SK-N-SH (cell line): ENCODE data around the gene NEDD1.

Experiments used
- ELF1 ChIP-seq: IDR thresholded peaks from 2 replicates; pipeline ENCODE4 v1.4.0; 2012
- EP300 ChIP-seq, 2 experiments: IDR thresholded peaks; 2 replicates each; pipeline versions ENCODE4 v1.4.0 to v1.6.1; 2012; ENCODE audit warnings: borderline replicate concordance in 1 of 2, low read depth in 1 of 2, low read length in 1 of 2
- EZH2phosphoT487 ChIP-seq: fragments of 200-600 bp; sonication (generic); IDR thresholded peaks from 2 replicates; pipeline ENCODE4 v1.6.1; 2017; ENCODE audit warnings: low read depth, mixed run types, mild to moderate bottlenecking, antibody characterized with exemption, moderate library complexity, borderline replicate concordance
- FOXJ3 ChIP-seq: sonication (generic); formaldehyde crosslinking; IDR thresholded peaks from 2 replicates; pipeline ENCODE4 v1.5.1; 2020; ENCODE audit warnings: mild to moderate bottlenecking, missing genetic modification reagents
- MXI1 ChIP-seq: IDR thresholded peaks from 2 replicates; pipeline ENCODE4 v1.6.1; 2012; ENCODE audit warnings: mild to moderate bottlenecking, low read depth, low read length, improper control_type of control experiment
- POLR2AphosphoS5 ChIP-seq: IDR thresholded peaks from 2 replicates; pipeline ENCODE4 v1.6.1; 2012; ENCODE audit warnings: low read depth, low read length
- RCOR1 ChIP-seq: fragments of 150-350 bp; IDR thresholded peaks from 2 replicates; pipeline ENCODE4 v1.6.1; 2017; ENCODE audit warnings: antibody characterized with exemption, low read length
- RFX5 ChIP-seq: IDR thresholded peaks from 2 replicates; pipeline ENCODE4 v1.6.1; 2012; ENCODE audit warnings: mild to moderate bottlenecking, improper control_type of control experiment, low read length
- TEAD4 ChIP-seq: IDR thresholded peaks from 2 replicates; pipeline ENCODE4 v1.4.0; 2012; ENCODE audit warnings: mild to moderate bottlenecking, borderline replicate concordance; ENCODE audit not compliant: insufficient read depth
- YY1 ChIP-seq: IDR thresholded peaks from 2 replicates; pipeline ENCODE4 v1.4.0; 2012; ENCODE audit warnings: low read depth, mild to moderate bottlenecking
- TF ChIP-seq, protein P1 (sequence below): fragments of 200-600 bp; sonication (generic); IDR thresholded peaks from 2 replicates; pipeline ENCODE4 v1.6.1; 2017; ENCODE audit warnings: antibody characterized with exemption, mild to moderate bottlenecking, moderate library complexity
- TF ChIP-seq, protein P2 (sequence below): IDR thresholded peaks from 2 replicates; pipeline ENCODE4 v1.4.0; 2012; ENCODE audit warnings: low read depth, borderline replicate concordance
- TF ChIP-seq, protein P3 (sequence below): IDR thresholded peaks from 2 replicates; pipeline ENCODE4 v1.4.0; 2012; ENCODE audit warnings: low read depth

DNA sequence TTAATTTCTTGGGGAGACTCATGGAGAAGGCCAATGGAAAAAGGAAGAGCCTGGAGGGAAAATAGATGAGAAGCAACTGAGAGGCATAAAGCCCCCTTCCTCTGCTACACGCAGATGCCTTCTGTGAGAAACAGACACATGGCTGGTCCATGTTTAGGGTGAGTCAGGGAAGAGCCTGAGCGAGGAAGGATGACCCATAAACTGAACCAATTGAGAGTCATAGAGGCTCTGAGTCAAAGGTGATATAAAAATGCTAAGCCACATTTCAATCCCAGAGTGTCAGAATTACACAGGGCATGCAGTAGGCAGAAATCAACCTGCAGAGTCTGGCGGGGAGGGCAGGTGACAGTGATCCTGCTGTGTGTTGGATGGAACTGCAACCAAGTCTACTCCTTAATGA is 30.1 kb upstream of the NEDD1 start:
- TF ChIP-seq, protein P1, sequence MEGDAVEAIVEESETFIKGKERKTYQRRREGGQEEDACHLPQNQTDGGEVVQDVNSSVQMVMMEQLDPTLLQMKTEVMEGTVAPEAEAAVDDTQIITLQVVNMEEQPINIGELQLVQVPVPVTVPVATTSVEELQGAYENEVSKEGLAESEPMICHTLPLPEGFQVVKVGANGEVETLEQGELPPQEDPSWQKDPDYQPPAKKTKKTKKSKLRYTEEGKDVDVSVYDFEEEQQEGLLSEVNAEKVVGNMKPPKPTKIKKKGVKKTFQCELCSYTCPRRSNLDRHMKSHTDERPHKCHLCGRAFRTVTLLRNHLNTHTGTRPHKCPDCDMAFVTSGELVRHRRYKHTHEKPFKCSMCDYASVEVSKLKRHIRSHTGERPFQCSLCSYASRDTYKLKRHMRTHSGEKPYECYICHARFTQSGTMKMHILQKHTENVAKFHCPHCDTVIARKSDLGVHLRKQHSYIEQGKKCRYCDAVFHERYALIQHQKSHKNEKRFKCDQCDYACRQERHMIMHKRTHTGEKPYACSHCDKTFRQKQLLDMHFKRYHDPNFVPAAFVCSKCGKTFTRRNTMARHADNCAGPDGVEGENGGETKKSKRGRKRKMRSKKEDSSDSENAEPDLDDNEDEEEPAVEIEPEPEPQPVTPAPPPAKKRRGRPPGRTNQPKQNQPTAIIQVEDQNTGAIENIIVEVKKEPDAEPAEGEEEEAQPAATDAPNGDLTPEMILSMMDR = no peak
- no peak for TF ChIP-seq EZH2phosphoT487
- TF ChIP-seq ELF1 = no peak
- TF ChIP-seq TEAD4 = no peak
- no peak for TF ChIP-seq YY1
- TF ChIP-seq, protein P2, sequence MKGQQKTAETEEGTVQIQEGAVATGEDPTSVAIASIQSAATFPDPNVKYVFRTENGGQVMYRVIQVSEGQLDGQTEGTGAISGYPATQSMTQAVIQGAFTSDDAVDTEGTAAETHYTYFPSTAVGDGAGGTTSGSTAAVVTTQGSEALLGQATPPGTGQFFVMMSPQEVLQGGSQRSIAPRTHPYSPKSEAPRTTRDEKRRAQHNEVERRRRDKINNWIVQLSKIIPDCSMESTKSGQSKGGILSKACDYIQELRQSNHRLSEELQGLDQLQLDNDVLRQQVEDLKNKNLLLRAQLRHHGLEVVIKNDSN = no peak
- TF ChIP-seq EP300 (IDR thresholded peaks at IDR 0.05; ENCODE audit: borderline replicate concordance in 1 of 2, low read depth in 1 of 2, low read length in 1 of 2) = no peak
- no peak for TF ChIP-seq RFX5
- TF ChIP-seq, protein P3, sequence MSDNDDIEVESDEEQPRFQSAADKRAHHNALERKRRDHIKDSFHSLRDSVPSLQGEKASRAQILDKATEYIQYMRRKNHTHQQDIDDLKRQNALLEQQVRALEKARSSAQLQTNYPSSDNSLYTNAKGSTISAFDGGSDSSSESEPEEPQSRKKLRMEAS = no peak
- no peak for TF ChIP-seq POLR2AphosphoS5
- TF ChIP-seq MXI1 = no peak
- no peak for TF ChIP-seq FOXJ3 (CRISPR knock-in tag)
- TF ChIP-seq RCOR1 = no peak
